Cardiac septum (tissue), 1 donor: ENCODE data around the gene IGSF9B. TPM values are rescaled to one million over a fixed set of nuclear protein-coding genes. Genes with fewer than 3 reads are reported as not detected.

Experiments used
- DNase-seq: peaks from one replicate; pipeline ENCODE4 v3.0.0-alpha.2; 2020; ENCODE audit warnings: low spot score
- intact Hi-C: fragments of 100-400 bp; cut with DNase I; formaldehyde crosslinking; loops from one replicate; pipeline ENCODE4 v1.14.0; 2022
- total RNA-seq: library from RNA; stranded (reverse); fragmentation: NEBNext Ultra II Directional; extraction: Animal tissue kit (Norgen Biotek cat#: 25700); gene quantifications from one replicate; pipeline ENCODE4 v1.2.1, GENCODE V29; 2021
- donor health status: DM: no; HTN: no; CAD: no.

The IGSF9B gene
- total RNA-seq, 1 donor from 2014 or later, result 85.3 TPM

GRCh38 chr11:133896642-133897330, 60.0 kb downstream of the IGSF9B start:
- intact Hi-C loops, result no loop called here
- DNase-seq, result no peak

DNA sequence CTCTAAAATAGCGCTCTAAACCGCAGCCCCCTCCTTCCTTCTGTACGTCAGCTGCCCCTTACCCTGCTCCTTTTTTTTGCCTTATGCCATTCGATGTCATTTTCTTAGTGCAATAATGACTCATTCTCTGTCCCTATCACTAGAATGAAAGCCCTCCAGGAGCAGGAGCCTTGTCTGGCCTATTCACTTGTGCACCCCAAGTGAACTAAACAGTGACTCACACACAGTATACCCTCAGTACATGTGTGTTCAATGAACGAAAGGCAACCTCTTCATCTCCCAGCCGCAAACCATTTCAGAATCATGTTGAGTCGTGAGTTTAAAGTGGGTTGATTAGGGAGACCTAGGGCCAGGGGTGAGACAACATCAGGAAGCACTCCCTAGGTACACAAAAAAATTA, 60.7 kb downstream of the IGSF9B start:
- no peak for DNase-seq
- intact Hi-C loops, result no loop called here

DNA sequence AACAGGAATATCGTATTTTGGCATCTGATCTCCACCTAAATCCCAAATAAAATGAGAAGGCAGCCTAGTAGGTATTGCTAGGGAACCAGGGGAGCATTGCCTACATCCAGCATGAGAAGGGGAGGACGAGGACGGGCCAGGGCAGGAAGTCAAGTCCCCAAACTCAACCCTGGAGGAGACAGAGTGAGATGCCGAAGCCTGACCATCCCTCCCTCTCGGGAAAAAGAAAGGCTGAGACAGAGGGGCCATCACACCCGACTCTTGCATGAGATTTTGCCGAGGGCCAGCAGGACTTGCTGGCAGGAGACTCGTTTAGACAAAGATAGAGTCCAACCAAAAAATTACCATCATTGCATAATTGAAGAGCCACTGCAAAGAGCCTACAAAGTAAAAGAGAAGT, 61.2 kb downstream of the IGSF9B start:
- intact Hi-C loops, result no loop called here
- no peak for DNase-seq

DNA sequence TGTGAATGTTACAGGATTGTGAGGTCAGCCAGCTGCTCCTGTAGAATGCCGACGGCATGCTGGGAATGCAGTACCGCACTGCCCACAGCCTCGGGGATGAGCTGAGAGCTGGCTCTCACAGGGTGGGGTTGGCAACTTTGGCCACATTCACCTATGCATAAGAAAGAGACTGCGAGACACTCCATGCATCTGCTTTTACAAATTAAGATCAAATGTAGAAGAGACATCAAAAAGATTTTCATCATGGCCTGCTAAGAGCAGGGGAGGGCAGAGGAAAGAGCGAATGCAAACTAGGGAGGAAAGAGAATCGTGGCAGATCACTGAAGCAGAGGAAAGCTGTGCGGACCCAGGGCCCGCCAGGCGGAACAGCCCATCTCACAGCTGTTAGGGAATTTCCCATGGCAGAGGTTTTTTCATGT, 61.7 kb downstream of the IGSF9B start:
- intact Hi-C loops, result no loop called here
- no peak for DNase-seq

DNA sequence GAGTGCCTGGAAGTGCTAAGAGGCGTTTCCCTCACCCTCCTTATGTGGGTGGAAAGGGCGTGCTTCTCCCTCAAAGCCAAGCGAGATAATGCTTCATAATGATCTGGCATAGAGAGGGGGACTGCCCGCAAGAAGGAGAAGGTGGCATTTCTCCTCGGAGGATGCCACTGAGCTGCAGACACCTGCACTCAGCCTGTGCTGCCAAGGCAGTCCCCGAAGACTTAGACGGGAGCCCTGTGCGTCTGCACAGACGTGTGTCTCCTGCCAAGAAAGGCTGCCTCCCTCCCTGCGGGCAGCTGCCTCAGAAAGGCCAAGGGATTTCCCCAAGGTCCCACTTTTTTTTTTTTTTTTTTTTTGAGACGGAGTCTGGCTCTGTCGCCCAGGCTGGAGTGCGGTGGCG, 63.4 kb downstream of the IGSF9B start:
- DNase-seq, result no peak
- intact Hi-C loops, result no loop called here

- intact Hi-C loops, result no loop called here
- DNase-seq, result no peak
Measured at GRCh38 chr11:133892584-133893380, 64.0 kb downstream of the IGSF9B start.

- intact Hi-C loops, result no loop called here
- DNase-seq, result no peak
Measured at GRCh38 chr11:133892126-133892525, 64.6 kb downstream of the IGSF9B start.

GRCh38 chr11:133889893-133890292, 66.9 kb downstream of the IGSF9B start:
- no peak for DNase-seq
- intact Hi-C loops, result no loop called here

- DNase-seq, result no peak
- intact Hi-C loops, result no loop called here
Measured at GRCh38 chr11:133889188-133889587, 67.6 kb downstream of the IGSF9B start.

GRCh38 chr11:133887692-133888332, 69.0 kb downstream of the IGSF9B start:
- DNase-seq, result no peak
- intact Hi-C loops, result no loop called here

DNA sequence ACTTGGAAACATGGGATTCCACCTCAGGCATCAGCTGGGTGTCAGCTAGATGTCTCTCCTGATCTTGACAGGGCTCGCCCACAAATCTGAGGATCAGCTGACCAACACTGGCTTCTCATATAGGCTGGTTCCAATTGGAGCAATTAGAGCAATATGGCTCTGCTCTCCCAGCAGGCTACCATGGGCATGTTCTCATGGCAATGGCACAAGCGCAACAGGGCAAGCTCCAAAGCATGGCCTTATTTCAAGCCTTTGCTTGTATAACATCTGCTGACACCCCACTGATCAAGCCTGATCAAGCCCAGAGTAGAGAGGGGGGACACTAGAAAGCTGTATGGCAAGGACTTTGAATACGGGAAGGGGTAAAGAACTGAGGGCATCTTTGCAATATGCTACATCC, 70.7 kb downstream of the IGSF9B start:
- intact Hi-C loops, result no loop called here
- DNase-seq, result no peak

GRCh38 chr11:133872160-133872559, 84.6 kb downstream of the IGSF9B start:
- intact Hi-C loops, result no loop called here
- DNase-seq, result no peak

- DNase-seq, result no peak
- intact Hi-C loops, result no loop called here
Measured at GRCh38 chr11:133867456-133867855, 89.3 kb downstream of the IGSF9B start.

DNA sequence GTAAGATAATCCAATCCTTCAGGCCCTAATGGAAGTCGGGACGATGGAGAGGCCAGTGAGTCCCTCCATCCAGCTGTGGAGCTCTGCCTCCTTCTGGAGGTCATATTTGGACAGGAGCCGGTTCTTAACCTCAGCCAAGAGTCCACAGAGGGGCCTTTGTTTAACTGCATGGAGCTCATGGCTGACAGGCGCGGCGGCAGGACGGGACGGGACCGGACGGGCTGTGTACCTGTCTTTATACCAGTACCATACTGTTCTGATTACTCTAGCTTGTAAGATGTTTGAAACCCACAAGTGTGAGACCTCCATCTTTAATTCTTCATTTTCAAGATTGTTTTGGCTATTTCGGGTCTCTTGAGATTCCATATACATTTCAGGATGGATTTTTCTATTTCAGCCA, 91.3 kb downstream of the IGSF9B start:
- no peak for DNase-seq
- intact Hi-C loops, result no loop called here

GRCh38 chr11:133864756-133865155, 92.0 kb downstream of the IGSF9B start:
- no peak for DNase-seq
- intact Hi-C loops, result no loop called here

- no peak for DNase-seq
- intact Hi-C loops, result no loop called here
Measured at GRCh38 chr11:133860151-133860550, 96.6 kb downstream of the IGSF9B start.

Other genes starting within 250 kb of the IGSF9B start
- not detected for gene SPATA19, start 111.5 kb downstream of the IGSF9B start, total RNA-seq
- 46.5 TPM for gene JAM3, start 112.1 kb upstream of the IGSF9B start, total RNA-seq